ENCODE measurements around the gene MRPS14. TPM values are rescaled to one million over a fixed set of nuclear protein-coding genes. Genes with fewer than 3 reads are reported as not detected.

Gene MRPS14
- total and polyA plus RNA-seq, 2 of the 4 experiments (the other 2 are of a cell fraction): 22.0 to 23.1 TPM

- H3K79me1 ChIP-seq (ENCODE audit: low read depth in 1 of 2, low read length in 2 of 2): no peaks in the 10 kb centered on the region
- no peak overlapping the region for H2BK20ac ChIP-seq (ENCODE audit: low read depth, low read length)
- in situ Hi-C loops (cut with MboI; ENCODE audit: low sequenced_read_pairs) (no loop called here), dilution Hi-C loops (cut with HindIII; ENCODE audit: low sequenced_read_pairs, unreplicated experiment) (no loop called here), intact Hi-C loops (cut with micrococcal nuclease) (no loop called here)
- DNase-seq (no peak), ATAC-seq (ENCODE audit: low read depth) (no peak)
- no peak overlapping the region for H3K14ac ChIP-seq (replicated peaks; ENCODE audit: low read depth, low read length)
- H3K9me1 ChIP-seq (ENCODE audit: insufficient read depth, low read length): no peaks in the 10 kb centered on the region
- H4K20me1 ChIP-seq (ENCODE audit: insufficient read depth, low read length): no peaks in the 10 kb centered on the region
- no peak overlapping the region for H2AK5ac ChIP-seq (ENCODE audit: low read depth, low read length)
- no peak overlapping the region for H3K4ac ChIP-seq (ENCODE audit: low read depth, low read length)
- H4K5ac ChIP-seq (ENCODE audit: low read depth, low read length): no peak overlapping the region
- no peaks in the 10 kb centered on the region for H3K36me3 ChIP-seq (ENCODE audit: control insufficient read depth, insufficient read depth, low read length)
- no peaks in the 10 kb centered on the region for H3K9me3 ChIP-seq (ENCODE audit: control insufficient read depth, insufficient read depth, low read length)
- no peak overlapping the region for H3K56ac ChIP-seq (ENCODE audit: extremely low read depth, insufficient read depth, low read length)
- no peak overlapping the region for H4K8ac ChIP-seq (ENCODE audit: low read depth in 2 of 2, low read length in 2 of 2)
- H3K27me3 ChIP-seq (ENCODE audit: control insufficient read depth, insufficient read depth, low read length): peaks cover 7% of the 10 kb centered on the region
- no TSS peak for BruUV-seq (replicated peaks)
- H2BK120ac ChIP-seq (ENCODE audit: low read depth, low read length): no peak overlapping the region
- H2BK15ac ChIP-seq (ENCODE audit: low read depth, low read length): no peak overlapping the region
- no peak overlapping the region for H3K4me3 ChIP-seq (ENCODE audit: insufficient read depth, low read depth, low read length)
- ChIA-PET POLR2A (ENCODE audit: unreplicated experiment) (no interaction called here), CTCF (no interaction called here)
- H2AFZ ChIP-seq (replicated peaks; ENCODE audit: low read length, poor library complexity): no peak overlapping the region
- WGBS, 2 experiments (ENCODE audit: extremely low coverage in 2 of 2, insufficient read length in 1 of 2): no CpG with 5 or more reads among the region's 2 CpGs
- no peaks in the 10 kb centered on the region for H3K4me1 ChIP-seq (ENCODE audit: control insufficient read depth, insufficient read depth, low read length)
- no peak overlapping the region for H2BK5ac ChIP-seq (ENCODE audit: low read depth, low read length, poor library complexity, severe bottlenecking)
- no peak overlapping the region for H3K9ac ChIP-seq (ENCODE audit: low read depth, low read length)
- H4K91ac ChIP-seq (ENCODE audit: insufficient read depth, low read depth, low read length): no peak overlapping the region
- no peak overlapping the region for H3K27ac ChIP-seq (ENCODE audit: insufficient read depth, low read length)
- no peak overlapping the region for H3K4me2 ChIP-seq (ENCODE audit: low read depth, low read length)
- no peak overlapping the region for H3K23ac ChIP-seq (ENCODE audit: low read depth, low read length)
- no peak overlapping the region for H3K18ac ChIP-seq (ENCODE audit: low read depth, low read length)
- H2AK9ac ChIP-seq (replicated peaks; ENCODE audit: low read depth, low read length, poor library complexity): no peak overlapping the region
- TF ChIP-seq MAZ (IDR thresholded peaks at IDR 0.05; ENCODE audit: borderline replicate concordance, low read depth, low read length): no peak
- no peak for TF ChIP-seq CEBPB (IDR thresholded peaks at IDR 0.05; ENCODE audit: low read depth, low read length)
- no peak for TF ChIP-seq SMC3 (IDR thresholded peaks at IDR 0.05; ENCODE audit: low read depth, low read length)
- TF ChIP-seq POLR2A (IDR thresholded peaks at IDR 0.05; ENCODE audit: low read depth, low read length): no peak
- TF ChIP-seq MXI1 (IDR thresholded peaks at IDR 0.05; ENCODE audit: borderline replicate concordance, low read depth, low read length): no peak
- no peak for TF ChIP-seq USF2 (IDR thresholded peaks at IDR 0.05; ENCODE audit: low read depth, low read length)
- no peak for TF ChIP-seq ELK1 (IDR thresholded peaks at IDR 0.05; ENCODE audit: borderline replicate concordance, low read depth, low read length)
- TF ChIP-seq CHD1 (IDR thresholded peaks at IDR 0.05; ENCODE audit: low read depth, low read length): no peak
- no peak for TF ChIP-seq MAFK (IDR thresholded peaks at IDR 0.05; ENCODE audit: low read depth, low read length)
- no peak for TF ChIP-seq RAD21 (IDR thresholded peaks at IDR 0.05; ENCODE audit: low read length)
- TF ChIP-seq RFX5 (IDR thresholded peaks at IDR 0.05; ENCODE audit: low read depth, low read length): no peak
- no peak for TF ChIP-seq RCOR1 (IDR thresholded peaks at IDR 0.05; ENCODE audit: insufficient replicate concordance, low read length)
These were observed 39.6 kb upstream of the MRPS14 start for GRCh38 chr1:175062858-175063257.

Data from IMR-90 (cell line).